Effector CD8-positive, alpha-beta T cell (primary cell): ENCODE measurements around the gene KRTAP2-1.
"Not testable (repeated sequence)": the region's sequence is repeated elsewhere in the genome, so short reads cannot be mapped to it uniquely, and the experiment has no call there.

Source experiments
- DNase-seq: peaks from one replicate; lab custom pipeline; 2025; lab: John Stamatoyannopoulos, UW
- total RNA-seq, 4 experiments: gene quantifications; one replicate each; lab custom pipeline; 2026; lab: John Stamatoyannopoulos, UW

The KRTAP2-1 gene
- 0 reads per million in 4 experiments for total RNA-seq

GRCh38 chr17:41046735-41047465 is at the start of gene KRTAP2-1:
Gene KRTAP2-1, minus strand, starts transcription at chr17:41047316. Its CDS starts 49 bp downstream, at chr17:41047267.
- not testable (repeated sequence) for DNase-seq

GRCh38 chr17:41096055-41096454 is 48.9 kb upstream of the KRTAP2-1 start:
- DNase-seq = no peak

GRCh38 chr17:41088760-41089352 is 41.7 kb upstream of the KRTAP2-1 start:
- DNase-seq = not testable (repeated sequence)

GRCh38 chr17:41084100-41084856 is 37.2 kb upstream of the KRTAP2-1 start, which contains the start of gene KRTAP4-7:
Gene KRTAP4-7, plus strand, starts transcription at chr17:41084150. Its CDS starts 57 bp downstream, at chr17:41084207.
- DNase-seq = not testable (repeated sequence)

- not testable (repeated sequence) for DNase-seq
Measured at GRCh38 chr17:41083427-41083826, 36.3 kb upstream of the KRTAP2-1 start.

GRCh38 chr17:41082626-41083025 is 35.5 kb upstream of the KRTAP2-1 start:
- DNase-seq = no peak

- DNase-seq = no peak
Measured at GRCh38 chr17:41076788-41077187, 29.7 kb upstream of the KRTAP2-1 start.

- no peak for DNase-seq
Measured at GRCh38 chr17:41073676-41074075, 26.6 kb upstream of the KRTAP2-1 start.

- DNase-seq = no peak
Measured at GRCh38 chr17:41071606-41072360, 24.7 kb upstream of the KRTAP2-1 start.

- DNase-seq = no peak
Measured at GRCh38 chr17:41069031-41069430, 21.9 kb upstream of the KRTAP2-1 start.

GRCh38 chr17:41067281-41067680 is 20.2 kb upstream of the KRTAP2-1 start:
- no peak for DNase-seq

GRCh38 chr17:41065829-41066624 is 18.9 kb upstream of the KRTAP2-1 start, which contains the start of gene KRTAP2-4:
Gene KRTAP2-4, minus strand, starts transcription at chr17:41065879. Its CDS starts 34 bp downstream, at chr17:41065845.
- DNase-seq = no peak

- not testable (repeated sequence) for DNase-seq
Measured at GRCh38 chr17:41065016-41065689, 18.0 kb upstream of the KRTAP2-1 start.

GRCh38 chr17:41064301-41064700 is 17.2 kb upstream of the KRTAP2-1 start:
- DNase-seq = no peak

- DNase-seq = no peak
Measured at GRCh38 chr17:41063449-41063848, 16.3 kb upstream of the KRTAP2-1 start.

GRCh38 chr17:41061964-41062363 is 14.8 kb upstream of the KRTAP2-1 start:
- no peak for DNase-seq

GRCh38 chr17:41060052-41060604 is 13.0 kb upstream of the KRTAP2-1 start, which contains the start of gene KRTAP2-3:
Gene KRTAP2-3, minus strand, starts transcription at chr17:41060114. Its CDS starts 64 bp downstream, at chr17:41060050.
- DNase-seq = no peak

- not testable (repeated sequence) for DNase-seq
Measured at GRCh38 chr17:41059276-41060051, 12.3 kb upstream of the KRTAP2-1 start.

- no peak for DNase-seq
Measured at GRCh38 chr17:41058741-41059140, 11.6 kb upstream of the KRTAP2-1 start.
